ENCODE measurements around the gene ARMH3. TPM values are rescaled to one million over a fixed set of nuclear protein-coding genes. Genes with fewer than 3 reads are reported as not detected.

Gene ARMH3
- total and polyA plus RNA-seq, 2 donors: 8.7 to 18.2 TPM

DNA sequence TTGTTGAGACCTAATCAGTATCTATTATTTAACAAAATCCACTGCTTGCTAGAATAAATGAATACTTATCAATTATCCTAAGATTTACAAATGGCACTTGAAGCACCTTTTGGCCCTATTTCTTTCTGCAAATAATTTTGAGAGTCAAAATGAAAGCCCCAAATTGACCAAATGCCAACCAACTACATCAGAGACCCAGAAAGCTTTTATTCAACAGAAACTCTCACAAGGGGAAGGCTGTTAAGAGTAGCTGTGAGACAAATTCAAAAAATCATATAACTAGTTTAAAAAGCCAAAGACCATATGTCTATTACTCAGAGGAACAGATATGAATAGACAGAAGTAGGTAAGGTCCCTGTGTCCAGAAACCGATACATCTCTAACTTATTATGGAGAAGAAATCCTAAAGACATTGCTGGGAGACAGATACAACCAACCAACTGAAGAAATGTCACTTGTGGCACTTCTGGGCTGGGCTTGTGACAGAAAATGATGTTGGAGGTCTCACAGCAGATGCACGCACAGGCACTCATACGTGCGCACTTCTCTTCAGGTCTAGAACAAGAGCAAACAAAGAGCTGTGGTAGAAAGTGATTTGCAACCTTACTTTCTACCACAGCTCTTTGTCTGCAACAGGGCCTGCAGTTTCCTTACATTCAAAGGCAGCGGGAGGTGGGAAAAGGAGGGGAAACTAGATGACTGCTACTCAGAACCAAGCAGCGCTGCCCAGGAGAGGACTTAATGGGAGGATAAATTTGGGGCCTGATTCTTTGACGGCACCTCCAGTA, 153.7 kb downstream of the ARMH3 start:
- WGBS: 84% methylated on average over 7 of the region's 7 CpGs
- H3K27me3 ChIP-seq (ENCODE audit: control insufficient read depth in 2 of 2, insufficient read depth in 1 of 2, low read length in 1 of 2): no peaks in the 10 kb centered on the region
- H3K9me3 ChIP-seq (ENCODE audit: control insufficient read depth in 2 of 2, insufficient read depth in 1 of 2, low read length in 1 of 2): no peaks in the 10 kb centered on the region
- H3K4me3 ChIP-seq (ENCODE audit: low read length in 2 of 2): no peak overlapping the region
- peak in 4 of 9 donors; percentile 13 to 54 (median 25) for DNase-seq (ENCODE audit: low read depth in 6 of 9, low spot score in 9 of 9)
- H3K27ac ChIP-seq (ENCODE audit: low read depth in 1 of 2, low read length in 1 of 2): peak overlapping the region; percentile 25 to 52
- H3K36me3 ChIP-seq (ENCODE audit: control insufficient read depth in 2 of 2, insufficient read depth in 2 of 2, low read length in 1 of 2): no peaks in the 10 kb centered on the region
- H3K4me1 ChIP-seq (ENCODE audit: control insufficient read depth in 2 of 2, insufficient read depth in 2 of 2, low read length in 2 of 2): peaks cover 46 to 52% of the 10 kb centered on the region in 2 donors

DNA sequence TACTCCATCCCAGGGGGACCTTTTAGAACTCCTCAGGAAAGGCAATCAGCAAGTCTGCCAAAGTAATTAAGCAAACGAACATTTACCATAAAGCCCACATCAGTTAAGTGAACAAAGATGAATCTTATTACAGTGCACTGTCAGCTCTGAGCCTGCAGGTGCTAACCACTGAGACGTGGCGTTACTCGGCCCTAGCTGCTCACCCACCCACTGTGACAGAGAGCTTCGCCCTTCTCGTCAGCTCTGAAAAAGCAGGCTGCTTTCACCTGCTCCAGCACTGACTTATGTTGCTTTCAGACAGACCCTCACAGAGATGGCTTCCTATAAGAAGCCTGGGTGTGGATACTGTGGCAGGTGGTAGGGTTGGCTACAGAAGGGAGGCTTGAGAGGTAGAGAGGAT, 154.6 kb downstream of the ARMH3 start:
- Histone ChIP-seq H3K9me3 (ENCODE audit: control insufficient read depth in 2 of 2, insufficient read depth in 1 of 2, low read length in 1 of 2) (no peaks in the 10 kb centered on the region), H3K36me3 (ENCODE audit: control insufficient read depth in 2 of 2, insufficient read depth in 2 of 2, low read length in 1 of 2) (no peaks in the 10 kb centered on the region), H3K4me1 (ENCODE audit: control insufficient read depth in 2 of 2, insufficient read depth in 2 of 2, low read length in 2 of 2) (peaks cover 41 to 46% of the 10 kb centered on the region in 2 donors), H3K27ac (ENCODE audit: low read depth in 1 of 2, low read length in 1 of 2) (peak overlapping the region in 1 of 2 donors; percentile 52), H3K4me3 (ENCODE audit: low read length in 2 of 2) (no peak overlapping the region), H3K27me3 (ENCODE audit: control insufficient read depth in 2 of 2, insufficient read depth in 1 of 2, low read length in 1 of 2) (no peaks in the 10 kb centered on the region)
- peak in 6 of 9 donors; percentile 37 to 83 (median 59) for DNase-seq (ENCODE audit: low read depth in 6 of 9, low spot score in 9 of 9)
- WGBS: 8% methylated on average over 6 of the region's 6 CpGs

DNA sequence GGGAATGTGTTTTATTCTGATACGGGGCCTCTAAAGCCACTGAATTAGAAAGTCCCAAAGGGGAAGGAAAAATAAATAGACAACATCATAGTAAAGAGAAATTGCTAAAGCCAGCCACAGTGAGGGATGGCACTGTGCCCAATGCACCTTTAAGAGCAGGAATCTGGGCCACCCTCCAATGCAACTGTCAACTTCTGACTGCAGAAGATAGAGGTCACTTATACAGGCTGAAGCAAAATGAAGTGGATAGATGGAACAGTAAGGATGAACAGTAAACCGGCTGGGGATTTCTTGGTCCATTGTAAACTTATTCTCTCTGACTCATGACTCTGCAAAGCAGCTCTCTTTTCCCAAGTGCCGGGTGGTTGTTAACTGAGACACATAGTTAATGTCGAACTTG, 158.3 kb downstream of the ARMH3 start:
- Histone ChIP-seq H3K27ac (ENCODE audit: low read depth in 1 of 2, low read length in 1 of 2) (no peak overlapping the region), H3K9me3 (ENCODE audit: control insufficient read depth in 2 of 2, insufficient read depth in 1 of 2, low read length in 1 of 2) (no peaks in the 10 kb centered on the region), H3K4me1 (ENCODE audit: control insufficient read depth in 2 of 2, insufficient read depth in 2 of 2, low read length in 2 of 2) (peaks cover 20 to 21% of the 10 kb centered on the region in 2 donors), H3K4me3 (ENCODE audit: low read length in 2 of 2) (no peak overlapping the region), H3K36me3 (ENCODE audit: control insufficient read depth in 2 of 2, insufficient read depth in 2 of 2, low read length in 1 of 2) (no peaks in the 10 kb centered on the region), H3K27me3 (ENCODE audit: control insufficient read depth in 2 of 2, insufficient read depth in 1 of 2, low read length in 1 of 2) (no peaks in the 10 kb centered on the region)
- no peak for DNase-seq (ENCODE audit: low read depth in 6 of 9, low spot score in 9 of 9)
- WGBS: 78% methylated on average over 4 of the region's 4 CpGs

DNA sequence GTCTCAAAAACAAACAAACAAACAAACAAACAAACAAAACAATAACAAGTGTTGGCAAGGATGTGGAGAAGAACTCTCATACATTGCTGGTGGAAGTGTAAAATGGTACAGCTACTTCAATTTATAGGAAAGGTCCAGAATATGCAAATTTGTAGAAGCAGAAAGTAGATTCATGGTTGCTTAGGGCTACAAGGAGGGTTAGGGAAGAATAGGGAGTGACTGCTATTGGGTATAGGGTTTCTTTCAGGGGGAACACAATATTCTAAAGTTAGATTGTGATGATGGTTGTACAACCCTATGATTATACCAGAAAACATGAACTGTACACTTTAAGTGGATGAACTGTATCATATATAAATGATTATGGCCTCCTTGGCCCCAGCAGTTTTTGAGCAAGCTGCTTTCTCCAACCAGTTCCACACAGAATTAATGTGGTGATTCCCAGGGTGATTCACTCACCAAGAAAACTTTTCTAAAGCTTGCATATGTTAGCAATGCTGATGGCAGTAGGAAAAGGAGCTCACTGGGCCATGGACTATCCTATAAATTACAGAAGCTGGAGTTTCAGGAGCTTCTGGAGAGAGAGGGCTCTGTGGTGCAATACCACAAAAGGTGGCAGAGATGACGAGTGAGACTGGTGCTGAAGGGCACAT, 159.6 kb downstream of the ARMH3 start:
- H3K27ac ChIP-seq (ENCODE audit: low read depth in 1 of 2, low read length in 1 of 2): no peak overlapping the region
- WGBS: 94% methylated on average over 1 of the region's 1 CpG
- no peak for DNase-seq (ENCODE audit: low read depth in 6 of 9, low spot score in 9 of 9)
- H3K4me3 ChIP-seq (ENCODE audit: low read length in 2 of 2): no peak overlapping the region
- H3K36me3 ChIP-seq (ENCODE audit: control insufficient read depth in 2 of 2, insufficient read depth in 2 of 2, low read length in 1 of 2): no peaks in the 10 kb centered on the region
- peaks cover 8 to 9% of the 10 kb centered on the region in 2 donors for H3K4me1 ChIP-seq (ENCODE audit: control insufficient read depth in 2 of 2, insufficient read depth in 2 of 2, low read length in 2 of 2)
- H3K27me3 ChIP-seq (ENCODE audit: control insufficient read depth in 2 of 2, insufficient read depth in 1 of 2, low read length in 1 of 2): no peaks in the 10 kb centered on the region
- H3K9me3 ChIP-seq (ENCODE audit: control insufficient read depth in 2 of 2, insufficient read depth in 1 of 2, low read length in 1 of 2): no peaks in the 10 kb centered on the region

DNA sequence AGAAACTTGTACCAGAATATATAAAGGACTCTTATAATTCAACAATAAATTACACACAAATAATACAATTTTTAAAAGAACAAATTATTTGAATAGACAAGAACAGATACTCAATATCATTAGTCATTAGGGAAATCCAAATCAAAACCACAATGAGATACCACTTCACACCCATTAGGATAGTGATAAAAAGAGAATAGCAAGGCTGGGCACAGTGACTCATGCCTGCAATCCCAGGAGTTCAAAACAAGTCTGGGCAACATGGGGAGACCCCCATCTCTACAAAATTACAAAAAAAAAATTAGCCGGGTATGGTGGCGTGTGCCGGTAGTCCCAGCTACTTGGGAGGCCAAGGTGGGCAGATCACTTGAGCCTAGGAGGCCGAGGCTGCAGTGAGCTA, 160.2 kb downstream of the ARMH3 start:
- DNase-seq (ENCODE audit: low read depth in 6 of 9, low spot score in 9 of 9): no peak
- Histone ChIP-seq H3K4me3 (ENCODE audit: low read length in 2 of 2) (no peak overlapping the region), H3K36me3 (ENCODE audit: control insufficient read depth in 2 of 2, insufficient read depth in 2 of 2, low read length in 1 of 2) (no peaks in the 10 kb centered on the region), H3K27me3 (ENCODE audit: control insufficient read depth in 2 of 2, insufficient read depth in 1 of 2, low read length in 1 of 2) (no peaks in the 10 kb centered on the region), H3K9me3 (ENCODE audit: control insufficient read depth in 2 of 2, insufficient read depth in 1 of 2, low read length in 1 of 2) (no peaks in the 10 kb centered on the region), H3K4me1 (ENCODE audit: control insufficient read depth in 2 of 2, insufficient read depth in 2 of 2, low read length in 2 of 2) (peaks cover 3% of the 10 kb centered on the region in 2 donors), H3K27ac (ENCODE audit: low read depth in 1 of 2, low read length in 1 of 2) (no peak overlapping the region)
- WGBS: 97% methylated on average over 4 of the region's 4 CpGs

DNA sequence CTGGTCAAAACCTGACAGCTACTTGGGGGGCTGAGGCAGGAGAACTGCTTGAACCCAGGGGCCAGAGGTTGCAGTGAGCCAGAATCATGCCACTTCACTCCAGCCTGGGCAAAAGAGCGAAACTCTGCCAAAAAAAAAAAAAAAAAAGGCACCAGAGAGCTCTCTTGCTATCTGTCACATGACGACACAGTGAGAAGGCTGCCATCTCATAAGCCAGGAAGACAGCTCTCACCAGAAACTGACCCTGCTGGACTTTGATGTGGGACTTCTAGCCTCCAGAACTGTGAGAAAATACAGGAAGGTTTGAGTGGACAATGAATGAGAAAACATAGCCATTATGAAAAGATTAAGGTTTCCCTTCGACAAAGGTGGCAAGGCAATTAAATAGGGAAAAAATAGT, 161.2 kb downstream of the ARMH3 start:
- Histone ChIP-seq H3K27me3 (ENCODE audit: control insufficient read depth in 2 of 2, insufficient read depth in 1 of 2, low read length in 1 of 2) (no peaks in the 10 kb centered on the region), H3K4me3 (ENCODE audit: low read length in 2 of 2) (no peak overlapping the region), H3K36me3 (ENCODE audit: control insufficient read depth in 2 of 2, insufficient read depth in 2 of 2, low read length in 1 of 2) (no peaks in the 10 kb centered on the region), H3K4me1 (ENCODE audit: control insufficient read depth in 2 of 2, insufficient read depth in 2 of 2, low read length in 2 of 2) (no peaks in the 10 kb centered on the region), H3K9me3 (ENCODE audit: control insufficient read depth in 2 of 2, insufficient read depth in 1 of 2, low read length in 1 of 2) (no peaks in the 10 kb centered on the region), H3K27ac (ENCODE audit: low read depth in 1 of 2, low read length in 1 of 2) (no peak overlapping the region)
- no peak for DNase-seq (ENCODE audit: low read depth in 6 of 9, low spot score in 9 of 9)
- WGBS: 98% methylated on average over 3 of the region's 3 CpGs

DNA sequence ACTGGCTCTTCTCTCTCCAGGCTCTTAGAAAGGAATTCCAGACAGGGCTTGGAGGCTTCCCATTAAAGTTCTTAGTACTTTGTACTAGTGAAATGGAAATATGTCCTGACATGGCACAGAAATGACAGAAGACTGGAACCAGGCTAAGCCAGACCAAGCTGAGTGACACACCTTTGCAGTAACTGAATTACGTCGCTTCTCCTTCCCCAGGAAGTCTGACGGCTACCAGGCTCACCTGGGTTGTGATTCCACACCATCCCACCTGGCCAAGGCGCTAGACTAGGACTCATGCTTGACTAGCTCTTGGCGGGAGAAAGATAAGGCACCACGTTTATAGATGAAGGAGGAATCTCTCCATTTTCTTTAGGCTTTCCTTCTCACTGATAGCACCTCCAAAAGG, 161.7 kb downstream of the ARMH3 start:
- H3K4me3 ChIP-seq (ENCODE audit: low read length in 2 of 2): no peak overlapping the region
- H3K27ac ChIP-seq (ENCODE audit: low read depth in 1 of 2, low read length in 1 of 2): no peak overlapping the region
- H3K27me3 ChIP-seq (ENCODE audit: control insufficient read depth in 2 of 2, insufficient read depth in 1 of 2, low read length in 1 of 2): no peaks in the 10 kb centered on the region
- 96% methylated on average over 6 of the region's 6 CpGs for WGBS
- no peaks in the 10 kb centered on the region for H3K4me1 ChIP-seq (ENCODE audit: control insufficient read depth in 2 of 2, insufficient read depth in 2 of 2, low read length in 2 of 2)
- no peak for DNase-seq (ENCODE audit: low read depth in 6 of 9, low spot score in 9 of 9)
- H3K36me3 ChIP-seq (ENCODE audit: control insufficient read depth in 2 of 2, insufficient read depth in 2 of 2, low read length in 1 of 2): peaks cover 0 to under 1% of the 10 kb centered on the region in 2 donors
- H3K9me3 ChIP-seq (ENCODE audit: control insufficient read depth in 2 of 2, insufficient read depth in 1 of 2, low read length in 1 of 2): no peaks in the 10 kb centered on the region

DNA sequence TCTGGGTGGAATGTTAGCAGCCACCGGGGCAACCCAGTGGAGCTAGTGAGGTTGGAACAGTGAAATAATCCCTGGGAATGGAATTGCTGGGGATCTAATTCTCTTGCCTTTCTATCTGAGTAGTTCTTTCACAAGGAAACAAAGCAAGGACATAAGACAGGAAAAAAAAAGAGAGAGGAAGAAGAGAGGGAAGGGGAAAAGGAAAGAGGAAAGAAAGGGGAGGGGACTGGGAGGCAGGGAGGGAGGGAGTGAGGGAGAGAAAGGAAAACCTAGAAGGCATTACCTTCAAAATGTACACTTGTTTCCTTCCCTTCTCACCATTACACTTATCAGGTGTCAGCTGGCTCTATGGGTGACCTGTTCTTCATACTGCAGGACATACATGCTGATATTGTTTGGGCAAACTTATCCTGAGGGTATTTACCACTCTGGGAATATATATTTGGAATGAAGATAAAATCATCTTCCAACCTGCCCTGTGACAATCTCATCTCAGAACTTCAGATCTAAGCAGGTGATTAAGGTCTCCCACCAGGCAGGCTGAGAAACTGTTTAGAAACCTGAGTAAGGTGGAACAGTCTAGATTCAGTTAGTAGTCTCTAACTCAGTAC, 162.4 kb downstream of the ARMH3 start:
- no peaks in the 10 kb centered on the region for H3K27me3 ChIP-seq (ENCODE audit: control insufficient read depth in 2 of 2, insufficient read depth in 1 of 2, low read length in 1 of 2)
- no peak for DNase-seq (ENCODE audit: low read depth in 6 of 9, low spot score in 9 of 9)
- H3K4me1 ChIP-seq (ENCODE audit: control insufficient read depth in 2 of 2, insufficient read depth in 2 of 2, low read length in 2 of 2): no peaks in the 10 kb centered on the region
- H3K36me3 ChIP-seq (ENCODE audit: control insufficient read depth in 2 of 2, insufficient read depth in 2 of 2, low read length in 1 of 2): peaks cover 0 to 2% of the 10 kb centered on the region in 2 donors
- no peak overlapping the region for H3K4me3 ChIP-seq (ENCODE audit: low read length in 2 of 2)
- 98% methylated on average over 1 of the region's 1 CpG for WGBS
- no peak overlapping the region for H3K27ac ChIP-seq (ENCODE audit: low read depth in 1 of 2, low read length in 1 of 2)
- H3K9me3 ChIP-seq (ENCODE audit: control insufficient read depth in 2 of 2, insufficient read depth in 1 of 2, low read length in 1 of 2): no peaks in the 10 kb centered on the region

DNA sequence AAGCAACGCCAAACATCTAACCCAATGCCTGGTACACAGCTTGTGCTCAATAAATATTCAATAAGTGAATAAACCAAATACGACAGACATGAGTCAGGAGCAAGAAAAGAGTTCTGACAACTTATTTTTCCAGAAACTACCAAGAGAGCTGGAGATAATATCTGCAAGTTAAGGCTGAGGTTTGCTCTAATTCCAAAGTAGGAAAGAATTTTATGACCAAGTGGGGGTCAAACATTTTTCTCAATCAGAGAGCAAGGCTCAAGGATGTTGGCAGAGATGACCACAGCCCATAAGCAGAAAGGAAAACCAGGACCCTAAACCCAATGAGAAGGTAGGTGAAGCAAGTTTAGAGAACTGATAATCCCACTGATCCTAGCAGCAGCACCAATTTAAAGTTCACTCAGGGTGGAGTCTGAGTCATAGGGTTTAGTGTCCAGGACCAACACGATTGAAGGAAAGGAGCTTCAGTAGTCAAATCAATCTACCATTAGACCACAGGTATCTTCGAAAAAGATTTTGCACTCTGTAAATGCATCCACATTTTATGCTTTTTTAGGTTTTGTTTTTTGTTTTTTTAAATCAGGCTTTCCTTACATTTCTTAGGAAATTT, 163.1 kb downstream of the ARMH3 start:
- H3K27ac ChIP-seq (ENCODE audit: low read depth in 1 of 2, low read length in 1 of 2): no peak overlapping the region
- WGBS: 96% methylated on average over 4 of the region's 4 CpGs
- DNase-seq (ENCODE audit: low read depth in 6 of 9, low spot score in 9 of 9): no peak
- no peaks in the 10 kb centered on the region for H3K9me3 ChIP-seq (ENCODE audit: control insufficient read depth in 2 of 2, insufficient read depth in 1 of 2, low read length in 1 of 2)
- no peaks in the 10 kb centered on the region for H3K4me1 ChIP-seq (ENCODE audit: control insufficient read depth in 2 of 2, insufficient read depth in 2 of 2, low read length in 2 of 2)
- no peaks in the 10 kb centered on the region for H3K27me3 ChIP-seq (ENCODE audit: control insufficient read depth in 2 of 2, insufficient read depth in 1 of 2, low read length in 1 of 2)
- H3K36me3 ChIP-seq (ENCODE audit: control insufficient read depth in 2 of 2, insufficient read depth in 2 of 2, low read length in 1 of 2): peaks cover 0 to 2% of the 10 kb centered on the region in 2 donors
- no peak overlapping the region for H3K4me3 ChIP-seq (ENCODE audit: low read length in 2 of 2)
